ENCODE results near the gene PLAAT1.

PLAAT1 gene

DNA sequence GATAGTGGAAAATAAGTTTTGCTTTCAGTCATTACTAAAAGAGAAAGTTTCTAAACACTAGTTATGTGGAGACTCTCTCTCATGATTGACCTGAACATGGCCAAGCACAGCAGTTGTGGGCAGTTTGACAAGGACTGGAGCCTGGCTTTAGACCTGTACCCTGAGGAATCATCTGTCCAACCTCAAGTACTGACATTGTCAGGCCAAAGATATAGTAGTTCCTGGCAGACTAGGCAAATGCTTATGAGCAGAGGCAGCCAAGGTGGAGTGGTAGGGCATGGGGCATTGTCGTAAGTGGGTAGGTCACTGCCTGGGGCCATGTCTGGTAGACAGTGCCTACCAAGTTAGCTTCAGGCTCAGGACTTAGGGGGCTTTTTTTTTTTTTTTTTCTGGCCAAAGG is 20.9 kb downstream of the PLAAT1 start:
- no peak overlapping the region for H3K4me3 ChIP-seq (ENCODE audit: low read depth in 1 of 2, low read length in 2 of 2)
- no peaks in the 10 kb centered on the region for H3K4me1 ChIP-seq (ENCODE audit: control insufficient read depth in 1 of 2, insufficient read depth in 2 of 2, low read length in 2 of 2)
- no peak overlapping the region for H3K27ac ChIP-seq (ENCODE audit: low read length)
- no peaks in the 10 kb centered on the region for H3K27me3 ChIP-seq (ENCODE audit: low read depth, low read length)
- no peaks in the 10 kb centered on the region for H3K36me3 ChIP-seq (ENCODE audit: control insufficient read depth in 1 of 2, insufficient read depth in 2 of 2, low read length in 2 of 2)
- H3K9me3 ChIP-seq (ENCODE audit: control insufficient read depth in 1 of 2, low read length in 2 of 2) = no peaks in the 10 kb centered on the region

- Histone ChIP-seq H3K36me3 (ENCODE audit: control insufficient read depth in 1 of 2, insufficient read depth in 2 of 2, low read length in 2 of 2) (no peaks in the 10 kb centered on the region), H3K27me3 (ENCODE audit: low read depth, low read length) (no peaks in the 10 kb centered on the region), H3K4me3 (ENCODE audit: low read depth in 1 of 2, low read length in 2 of 2) (no peak overlapping the region), H3K27ac (ENCODE audit: low read length) (no peak overlapping the region), H3K9me3 (ENCODE audit: control insufficient read depth in 1 of 2, low read length in 2 of 2) (no peaks in the 10 kb centered on the region), H3K4me1 (ENCODE audit: control insufficient read depth in 1 of 2, insufficient read depth in 2 of 2, low read length in 2 of 2) (no peaks in the 10 kb centered on the region)
Observed at GRCh38 chr3:193262707-193263106, 21.7 kb downstream of the PLAAT1 start.

DNA sequence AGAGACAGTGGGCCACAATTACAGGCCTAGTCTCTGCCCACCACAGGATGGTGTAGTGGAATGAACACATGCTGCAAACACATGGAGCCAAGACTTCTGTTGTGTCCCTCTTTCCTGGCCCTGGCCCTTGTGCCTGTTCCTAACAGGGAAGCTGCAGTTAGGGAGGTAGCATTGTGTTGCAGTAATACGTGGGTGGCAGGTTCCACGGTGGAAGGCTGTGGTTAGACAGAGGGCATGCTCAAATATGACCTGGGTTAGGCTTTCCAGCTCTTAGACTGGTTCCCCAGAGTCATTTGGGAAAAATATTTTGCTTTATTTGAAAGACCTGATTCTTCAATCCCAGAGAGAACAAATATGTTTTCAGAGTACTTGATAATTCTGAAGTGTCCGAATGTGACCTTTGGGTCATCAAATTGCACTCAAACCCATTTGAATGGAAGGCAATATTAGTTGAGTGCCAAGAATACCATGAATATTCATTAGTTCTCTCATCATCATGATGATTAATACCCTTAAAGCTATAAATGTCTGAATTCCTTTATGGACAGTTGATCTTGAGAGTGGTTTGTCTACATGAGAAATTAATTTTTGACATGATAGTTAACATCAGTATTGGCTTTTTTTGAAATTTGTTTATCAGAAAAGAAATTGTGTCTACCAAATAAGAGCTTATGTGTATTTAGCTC is 28.5 kb downstream of the PLAAT1 start:
- no peaks in the 10 kb centered on the region for H3K9me3 ChIP-seq (ENCODE audit: control insufficient read depth in 1 of 2, low read length in 2 of 2)
- peaks cover 0 to 3% of the 10 kb centered on the region in 2 donors for H3K36me3 ChIP-seq (ENCODE audit: control insufficient read depth in 1 of 2, insufficient read depth in 2 of 2, low read length in 2 of 2)
- H3K4me3 ChIP-seq (ENCODE audit: low read depth in 1 of 2, low read length in 2 of 2) = no peak overlapping the region
- H3K27ac ChIP-seq (ENCODE audit: low read length) = no peak overlapping the region
- no peaks in the 10 kb centered on the region for H3K4me1 ChIP-seq (ENCODE audit: control insufficient read depth in 1 of 2, insufficient read depth in 2 of 2, low read length in 2 of 2)
- no peaks in the 10 kb centered on the region for H3K27me3 ChIP-seq (ENCODE audit: low read depth, low read length)

DNA sequence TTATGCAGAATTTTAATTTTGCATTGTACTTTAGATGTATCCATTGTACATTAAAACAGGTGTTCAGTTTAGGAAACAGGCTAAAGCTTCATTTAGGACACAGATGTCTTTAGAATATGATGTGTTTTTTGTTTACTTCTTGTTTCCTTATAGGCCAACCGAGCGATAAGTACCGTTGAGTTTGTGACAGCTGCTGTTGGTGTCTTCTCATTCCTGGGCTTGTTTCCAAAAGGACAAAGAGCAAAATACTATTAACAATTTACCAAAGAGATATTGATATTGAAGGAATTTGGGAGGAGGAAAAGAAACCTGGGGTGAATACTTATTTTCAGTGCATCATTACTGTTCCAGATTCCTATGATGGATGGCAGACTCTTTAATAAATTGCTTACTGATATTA is 29.4 kb downstream of the PLAAT1 start:
- no peaks in the 10 kb centered on the region for H3K27me3 ChIP-seq (ENCODE audit: low read depth, low read length)
- no peak overlapping the region for H3K4me3 ChIP-seq (ENCODE audit: low read depth in 1 of 2, low read length in 2 of 2)
- H3K27ac ChIP-seq (ENCODE audit: low read length) = no peak overlapping the region

GRCh38 chr3:193271101-193271840 is 30.2 kb downstream of the PLAAT1 start:
- H3K4me3 ChIP-seq (ENCODE audit: low read depth in 1 of 2, low read length in 2 of 2) = no peak overlapping the region
- H3K27me3 ChIP-seq (ENCODE audit: low read depth, low read length) = no peaks in the 10 kb centered on the region
- no peak overlapping the region for H3K27ac ChIP-seq (ENCODE audit: low read length)
- no peaks in the 10 kb centered on the region for H3K4me1 ChIP-seq (ENCODE audit: control insufficient read depth in 1 of 2, insufficient read depth in 2 of 2, low read length in 2 of 2)
- H3K36me3 ChIP-seq (ENCODE audit: control insufficient read depth in 1 of 2, insufficient read depth in 2 of 2, low read length in 2 of 2) = peaks cover 0 to 3% of the 10 kb centered on the region in 2 donors
- H3K9me3 ChIP-seq (ENCODE audit: control insufficient read depth in 1 of 2, low read length in 2 of 2) = no peaks in the 10 kb centered on the region

More for the DNA sequence above, 29.4 kb downstream of the PLAAT1 start:
- Histone ChIP-seq H3K36me3 (ENCODE audit: control insufficient read depth in 1 of 2, insufficient read depth in 2 of 2, low read length in 2 of 2) (peaks cover 0 to 3% of the 10 kb centered on the region in 2 donors), H3K4me1 (ENCODE audit: control insufficient read depth in 1 of 2, insufficient read depth in 2 of 2, low read length in 2 of 2) (no peaks in the 10 kb centered on the region), H3K9me3 (ENCODE audit: control insufficient read depth in 1 of 2, low read length in 2 of 2) (no peaks in the 10 kb centered on the region)

DNA sequence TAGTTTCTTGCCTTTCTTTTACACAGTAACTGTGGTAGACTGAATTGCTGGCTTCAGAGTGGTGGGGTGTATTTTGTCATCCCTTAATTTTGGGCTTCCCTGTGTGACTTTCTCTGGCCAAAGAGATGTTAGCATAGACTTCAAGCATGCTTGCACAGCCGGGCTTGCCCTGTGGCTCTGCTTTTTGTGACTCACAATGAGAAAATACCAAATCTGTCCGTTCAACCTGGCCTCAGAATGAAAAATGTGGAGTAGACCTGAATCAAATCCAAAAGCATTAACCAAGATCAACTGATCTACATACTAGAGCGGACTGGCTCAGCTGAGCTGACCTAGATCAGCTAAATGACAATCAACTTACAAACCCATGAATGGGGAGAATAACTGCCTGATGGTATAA is 51.4 kb downstream of the PLAAT1 start:
- no peaks in the 10 kb centered on the region for H3K36me3 ChIP-seq (ENCODE audit: control insufficient read depth in 1 of 2, insufficient read depth in 2 of 2, low read length in 2 of 2)
- H3K27me3 ChIP-seq (ENCODE audit: low read depth, low read length) = no peaks in the 10 kb centered on the region
- no peak overlapping the region for H3K4me3 ChIP-seq (ENCODE audit: low read depth in 1 of 2, low read length in 2 of 2)
- H3K4me1 ChIP-seq (ENCODE audit: control insufficient read depth in 1 of 2, insufficient read depth in 2 of 2, low read length in 2 of 2) = no peaks in the 10 kb centered on the region
- no peak overlapping the region for H3K27ac ChIP-seq (ENCODE audit: low read length)
- H3K9me3 ChIP-seq (ENCODE audit: control insufficient read depth in 1 of 2, low read length in 2 of 2) = peaks cover 0 to 15% of the 10 kb centered on the region in 2 donors

DNA sequence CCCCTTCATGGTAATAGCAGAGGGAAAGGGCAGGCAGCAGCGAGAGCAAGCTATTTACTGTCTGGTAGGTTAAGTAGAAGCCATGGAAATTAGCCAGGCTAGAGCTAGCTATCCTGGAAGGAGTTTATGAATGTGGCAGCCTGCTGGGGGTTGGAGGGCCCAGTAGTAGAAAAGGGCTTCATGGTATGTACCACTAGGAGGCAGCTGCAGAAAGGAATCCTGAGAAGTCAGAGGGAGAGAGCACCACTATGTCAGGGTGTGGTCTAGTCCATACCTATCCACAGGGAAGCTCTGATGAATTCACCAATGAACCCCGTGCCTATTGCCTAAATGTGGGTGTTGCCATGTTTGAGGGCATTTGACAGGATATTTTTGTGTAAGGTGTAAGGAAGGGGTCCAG is 55.0 kb downstream of the PLAAT1 start:
- H3K9me3 ChIP-seq (ENCODE audit: control insufficient read depth in 1 of 2, low read length in 2 of 2) = peaks cover 0 to 15% of the 10 kb centered on the region in 2 donors
- no peaks in the 10 kb centered on the region for H3K36me3 ChIP-seq (ENCODE audit: control insufficient read depth in 1 of 2, insufficient read depth in 2 of 2, low read length in 2 of 2)
- no peaks in the 10 kb centered on the region for H3K4me1 ChIP-seq (ENCODE audit: control insufficient read depth in 1 of 2, insufficient read depth in 2 of 2, low read length in 2 of 2)
- no peak overlapping the region for H3K4me3 ChIP-seq (ENCODE audit: low read depth in 1 of 2, low read length in 2 of 2)
- no peaks in the 10 kb centered on the region for H3K27me3 ChIP-seq (ENCODE audit: low read depth, low read length)
- H3K27ac ChIP-seq (ENCODE audit: low read length) = no peak overlapping the region

DNA sequence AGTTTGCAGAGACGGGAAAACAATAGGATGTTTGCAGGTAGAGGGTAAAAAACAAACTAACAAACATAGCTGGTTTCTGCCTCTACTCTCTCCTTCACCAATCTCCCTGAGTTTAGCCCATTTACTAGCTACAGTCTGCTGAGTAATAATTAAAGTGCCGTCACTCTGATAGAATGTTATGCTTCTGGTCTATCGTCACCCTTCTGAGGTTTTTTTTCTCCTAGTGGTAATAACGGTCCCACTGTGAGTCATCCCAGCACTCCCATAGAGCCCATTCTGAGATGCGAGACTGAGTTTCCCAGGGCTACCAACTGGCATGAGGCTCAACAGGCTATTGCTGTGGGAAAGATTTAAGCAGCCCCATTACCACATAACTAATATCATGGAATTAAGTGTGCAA is 56.4 kb downstream of the PLAAT1 start:
- no peaks in the 10 kb centered on the region for H3K36me3 ChIP-seq (ENCODE audit: control insufficient read depth in 1 of 2, insufficient read depth in 2 of 2, low read length in 2 of 2)
- H3K4me1 ChIP-seq (ENCODE audit: control insufficient read depth in 1 of 2, insufficient read depth in 2 of 2, low read length in 2 of 2) = no peaks in the 10 kb centered on the region
- no peak overlapping the region for H3K4me3 ChIP-seq (ENCODE audit: low read depth in 1 of 2, low read length in 2 of 2)
- H3K27ac ChIP-seq (ENCODE audit: low read length) = no peak overlapping the region
- H3K9me3 ChIP-seq (ENCODE audit: control insufficient read depth in 1 of 2, low read length in 2 of 2) = peaks cover 0 to 10% of the 10 kb centered on the region in 2 donors
- H3K27me3 ChIP-seq (ENCODE audit: low read depth, low read length) = no peaks in the 10 kb centered on the region

GRCh38 chr3:193301433-193301832 is 60.4 kb downstream of the PLAAT1 start:
- Histone ChIP-seq H3K27ac (ENCODE audit: low read length) (no peak overlapping the region), H3K36me3 (ENCODE audit: control insufficient read depth in 1 of 2, insufficient read depth in 2 of 2, low read length in 2 of 2) (no peaks in the 10 kb centered on the region), H3K4me1 (ENCODE audit: control insufficient read depth in 1 of 2, insufficient read depth in 2 of 2, low read length in 2 of 2) (no peaks in the 10 kb centered on the region), H3K27me3 (ENCODE audit: low read depth, low read length) (no peaks in the 10 kb centered on the region), H3K9me3 (ENCODE audit: control insufficient read depth in 1 of 2, low read length in 2 of 2) (no peaks in the 10 kb centered on the region), H3K4me3 (ENCODE audit: low read depth in 1 of 2, low read length in 2 of 2) (no peak overlapping the region)

DNA sequence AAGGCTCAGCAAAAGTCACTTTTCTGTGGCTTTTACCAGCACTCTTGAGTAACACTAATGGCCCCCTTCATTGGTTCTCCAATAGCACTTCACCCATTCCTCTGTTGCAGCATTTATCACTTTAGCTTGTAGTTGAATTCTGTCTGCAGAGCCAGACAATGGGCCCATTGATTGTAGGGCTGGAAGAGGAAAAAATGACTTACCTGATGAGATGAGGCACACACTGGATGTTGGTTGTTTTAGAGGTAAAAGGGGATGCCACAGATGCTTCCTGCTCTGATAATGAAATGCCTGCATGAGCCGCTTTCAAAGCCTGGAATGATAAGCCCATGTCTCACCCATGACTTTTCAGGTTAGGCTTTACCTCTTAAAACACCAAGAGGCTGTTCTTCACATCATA is 64.3 kb downstream of the PLAAT1 start:
- no peaks in the 10 kb centered on the region for H3K27me3 ChIP-seq (ENCODE audit: low read depth, low read length)
- H3K27ac ChIP-seq (ENCODE audit: low read length) = no peak overlapping the region
- H3K4me1 ChIP-seq (ENCODE audit: control insufficient read depth in 1 of 2, insufficient read depth in 2 of 2, low read length in 2 of 2) = no peaks in the 10 kb centered on the region
- no peak overlapping the region for H3K4me3 ChIP-seq (ENCODE audit: low read depth in 1 of 2, low read length in 2 of 2)
- no peaks in the 10 kb centered on the region for H3K36me3 ChIP-seq (ENCODE audit: control insufficient read depth in 1 of 2, insufficient read depth in 2 of 2, low read length in 2 of 2)
- H3K9me3 ChIP-seq (ENCODE audit: control insufficient read depth in 1 of 2, low read length in 2 of 2) = no peaks in the 10 kb centered on the region

DNA sequence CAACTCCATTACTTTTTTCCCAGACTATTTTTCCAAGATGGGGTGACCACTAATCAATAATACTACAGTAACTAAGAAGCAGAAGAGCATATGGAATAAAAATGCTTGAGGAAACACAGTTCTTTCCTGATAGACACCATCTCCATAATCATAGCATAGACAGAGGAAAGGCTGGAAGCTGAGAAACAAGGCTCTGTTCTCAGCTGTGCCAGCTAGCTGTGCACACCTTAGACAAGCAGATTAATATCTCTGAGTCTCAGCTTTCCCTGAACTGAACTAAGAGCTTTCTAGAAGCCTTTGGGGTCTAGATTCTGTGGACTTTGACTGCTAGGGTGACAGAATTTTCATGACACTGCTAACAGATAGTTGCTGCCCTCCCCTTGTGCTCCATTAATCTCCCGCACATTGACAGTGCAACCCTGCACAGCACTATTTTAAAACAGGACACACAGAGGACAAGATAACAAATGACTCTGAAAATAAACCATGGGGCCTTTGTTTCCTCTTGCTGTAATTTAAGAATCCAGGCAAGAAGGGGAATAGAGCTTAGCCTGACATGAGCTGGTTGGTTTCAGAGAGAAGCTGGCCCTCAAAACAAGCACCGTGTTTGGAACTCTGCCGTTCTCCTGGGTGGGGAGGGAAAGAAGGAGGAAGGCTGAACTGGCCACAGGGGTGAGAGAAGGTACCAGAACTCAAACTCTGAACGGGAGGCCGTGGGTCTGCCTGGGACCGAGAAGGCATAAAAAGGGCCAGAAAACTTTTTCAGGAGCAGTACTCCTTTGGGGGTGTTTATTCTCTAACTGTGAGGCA is 70.1 kb downstream of the PLAAT1 start:
- Histone ChIP-seq H3K27ac (ENCODE audit: low read length) (no peak overlapping the region), H3K36me3 (ENCODE audit: control insufficient read depth in 1 of 2, insufficient read depth in 2 of 2, low read length in 2 of 2) (no peaks in the 10 kb centered on the region)

More for the DNA sequence above, 70.1 kb downstream of the PLAAT1 start:
- peaks cover 0 to 7% of the 10 kb centered on the region in 2 donors for H3K4me1 ChIP-seq (ENCODE audit: control insufficient read depth in 1 of 2, insufficient read depth in 2 of 2, low read length in 2 of 2)
- no peaks in the 10 kb centered on the region for H3K27me3 ChIP-seq (ENCODE audit: low read depth, low read length)
- H3K9me3 ChIP-seq (ENCODE audit: control insufficient read depth in 1 of 2, low read length in 2 of 2) = no peaks in the 10 kb centered on the region
- H3K4me3 ChIP-seq (ENCODE audit: low read depth in 1 of 2, low read length in 2 of 2) = no peak overlapping the region

All from muscle layer of duodenum (tissue), 2 donors.